Adrenal gland (tissue), 12 donors: ENCODE measurements around the gene LTC4S. TPM values are rescaled to one million over a fixed set of nuclear protein-coding genes. Genes with fewer than 3 reads are reported as not detected.

Source experiments
- DNase-seq, 7 donors: peaks; one replicate each; pipeline ENCODE4 v3.0.0-alpha.2; 2019 to 2020
- H3K27ac ChIP-seq, 5 donors: fragments of 200-600 bp; sonication (generic) in 4 of 5; 1 replicate in 3 of 5; 2 replicates in 2 of 5; pipeline versions ENCODE4 v1.5.1 to v1.8.0; 2016 to 2020; ENCODE audit warnings: mild to moderate bottlenecking in 1 of 5
- H3K27me3 ChIP-seq: fragments of 200-600 bp; 2 replicates; pipeline ENCODE4 v1.8.0; 2021
- H3K36me3 ChIP-seq, 2 donors: fragments of 200-600 bp; replicated peaks in 1 of 2; 1 replicate in 1 of 2; 2 replicates in 1 of 2; pipeline versions ENCODE4 v1.5.1 to v1.8.0; 2018 to 2022
- H3K4me1 ChIP-seq, 2 donors: fragments of 200-600 bp; replicated peaks in 1 of 2; 1 replicate in 1 of 2; 2 replicates in 1 of 2; pipeline versions ENCODE4 v1.5.1 to v1.8.0; 2018 to 2021
- H3K4me3 ChIP-seq, 4 donors: fragments of 200-600 bp; sonication (generic) in 3 of 4; one replicate each; pipeline ENCODE4 v1.5.1; 2016 to 2018
- H3K9me3 ChIP-seq, 3 donors: fragments of 200-600 bp; sonication (generic) in 1 of 3; replicated peaks in 1 of 3; 1 replicate in 2 of 3; 2 replicates in 1 of 3; pipeline versions ENCODE4 v1.5.1 to v1.8.0; 2016 to 2021
- POLR2A ChIP-seq, 2 donors: fragments of 450-650 bp; IDR thresholded peaks; one replicate each; pipeline ENCODE4 v1.6.1; 2017; ENCODE audit warnings: antibody characterized with exemption in 2 of 2, mild to moderate bottlenecking in 2 of 2, moderate library complexity in 1 of 2
- WGBS, 4 donors: extraction: QIAGEN DNeasy Blood & Tissue Kit in 2 of 4; methylation state at CpG; one replicate each; pipeline versions ENCODE4 v1.1.5 to v1.1.7; 2013 to 2017; 5-methylcytosine and 5-hydroxymethylcytosine counted together
- intact Hi-C, 2 donors: fragments of 100-400 bp; cut with DNase I; formaldehyde crosslinking; loops; one replicate each; pipeline versions ENCODE4 v1.14.1 to v1.15.0; 2022 to 2023
- polyA plus RNA-seq, 3 donors: library from polyadenylated mRNA; stranded (reverse); fragments of 200-250 nt in 2 of 3; fragments of 350-450 nt in 1 of 3; fragmentation: Illumina TruSeq in 1 of 3; extraction: RNeasy Lipid Tissue Mini Kit (QIAGEN cat#74804) in 1 of 3; gene quantifications; one replicate each; pipeline ENCODE4 v1.2.3, GENCODE V29; 2013 to 2014
- total RNA-seq, 9 donors: library from RNA; depleted of rRNA in 4 of 9; stranded (reverse); fragments of >200 nt in 4 of 9; fragments of 120-200 nt in 1 of 9; fragmentation: NEBNext Ultra II Directional in 1 of 9; extraction: Animal tissue kit (Norgen Biotek cat#: 25700) in 1 of 9; gene quantifications; one replicate each; pipeline versions ENCODE4 v1.1.0 to v1.2.4, GENCODE V29; 2013 to 2023
- TF ChIP-seq, protein P1 (sequence below), 6 experiments: fragments of 450-650 bp in 4 of 6; fragments of 200-600 bp in 2 of 6; sonication (generic) in 1 of 6; IDR thresholded peaks; 1 replicate in 5 of 6; 2 replicates in 1 of 6; pipeline versions ENCODE4 v1.5.1 to v1.8.0; 2016 to 2021; ENCODE audit warnings: antibody characterized with exemption in 6 of 6, mild to moderate bottlenecking in 2 of 6, moderate library complexity in 1 of 6
- donor health status: healthy with polysubstance abuse.
- donor health status: Bipolar disorder and iron deficiency.
- donor health status: DM: yes; HTN: yes; CAD: no.
- donor health status: DM: no; HTN: no; CAD: no.
- donor health status: DM: no; HTN: no; CAD: no.
- donor health status: DM: yes; HTN: yes; CAD: no.

Gene LTC4S
- total and polyA plus RNA-seq, 12 donors, result 4.8 to 205 (median 24.1) TPM; not detected in 1

DNA sequence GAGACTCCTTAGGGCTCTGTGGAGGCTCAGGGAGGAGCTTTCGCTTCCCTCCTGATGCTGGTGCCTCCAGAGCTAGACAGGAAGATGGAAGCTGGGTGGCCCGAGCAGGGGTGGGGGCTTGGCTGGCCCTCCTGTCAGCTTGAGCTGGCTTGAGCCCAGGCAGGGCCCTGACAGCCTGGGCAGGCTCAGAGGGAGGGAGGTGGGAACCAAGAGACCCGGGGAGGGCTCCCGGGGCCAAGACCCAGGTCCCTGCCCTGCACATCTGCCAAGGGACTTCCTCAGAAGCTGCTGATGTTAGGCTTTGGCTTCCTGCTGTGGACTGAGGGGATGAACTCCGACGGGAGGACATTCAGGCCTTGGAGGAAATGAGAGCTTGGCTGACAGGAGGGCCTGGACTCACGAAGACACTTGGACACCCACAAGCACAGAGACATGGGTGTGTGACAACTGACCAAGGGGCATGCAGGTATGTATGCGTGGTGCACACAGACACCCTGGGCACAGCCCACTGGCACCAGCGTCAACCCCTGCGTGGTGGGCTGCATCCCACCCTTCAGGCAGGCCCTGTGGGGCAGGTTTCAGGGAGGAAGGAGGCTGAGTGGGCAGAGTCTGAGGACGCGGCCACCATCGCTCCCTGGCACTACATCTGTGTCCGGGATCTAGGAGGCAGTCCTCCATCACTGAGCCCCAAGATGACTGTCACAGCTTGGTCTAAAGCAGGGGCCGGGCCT lies 1.7 kb upstream of the LTC4S start:
- Histone ChIP-seq H3K36me3 (no peaks in the 10 kb centered on the region), H3K4me3 (no peak overlapping the region), H3K4me1 (peaks cover 10 to 41% of the 10 kb centered on the region in 2 donors), H3K9me3 (no peaks in the 10 kb centered on the region), H3K27ac (peak overlapping the region in 4 of 5 donors; percentile 8 to 86 (median 58)), H3K27me3 (no peaks in the 10 kb centered on the region)
- peak; percentile 37 to 76 (median 52) for DNase-seq
- 48 to 78% (median 64%) methylated on average over 12 to 15 of the region's 15 CpGs for WGBS, 4 donors
- no peak for TF ChIP-seq POLR2A (IDR thresholded peaks at IDR 0.05)
- TF ChIP-seq, protein P1, sequence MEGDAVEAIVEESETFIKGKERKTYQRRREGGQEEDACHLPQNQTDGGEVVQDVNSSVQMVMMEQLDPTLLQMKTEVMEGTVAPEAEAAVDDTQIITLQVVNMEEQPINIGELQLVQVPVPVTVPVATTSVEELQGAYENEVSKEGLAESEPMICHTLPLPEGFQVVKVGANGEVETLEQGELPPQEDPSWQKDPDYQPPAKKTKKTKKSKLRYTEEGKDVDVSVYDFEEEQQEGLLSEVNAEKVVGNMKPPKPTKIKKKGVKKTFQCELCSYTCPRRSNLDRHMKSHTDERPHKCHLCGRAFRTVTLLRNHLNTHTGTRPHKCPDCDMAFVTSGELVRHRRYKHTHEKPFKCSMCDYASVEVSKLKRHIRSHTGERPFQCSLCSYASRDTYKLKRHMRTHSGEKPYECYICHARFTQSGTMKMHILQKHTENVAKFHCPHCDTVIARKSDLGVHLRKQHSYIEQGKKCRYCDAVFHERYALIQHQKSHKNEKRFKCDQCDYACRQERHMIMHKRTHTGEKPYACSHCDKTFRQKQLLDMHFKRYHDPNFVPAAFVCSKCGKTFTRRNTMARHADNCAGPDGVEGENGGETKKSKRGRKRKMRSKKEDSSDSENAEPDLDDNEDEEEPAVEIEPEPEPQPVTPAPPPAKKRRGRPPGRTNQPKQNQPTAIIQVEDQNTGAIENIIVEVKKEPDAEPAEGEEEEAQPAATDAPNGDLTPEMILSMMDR (IDR thresholded peaks at IDR 0.05), result no peak
- intact Hi-C loops, result no loop called here

DNA sequence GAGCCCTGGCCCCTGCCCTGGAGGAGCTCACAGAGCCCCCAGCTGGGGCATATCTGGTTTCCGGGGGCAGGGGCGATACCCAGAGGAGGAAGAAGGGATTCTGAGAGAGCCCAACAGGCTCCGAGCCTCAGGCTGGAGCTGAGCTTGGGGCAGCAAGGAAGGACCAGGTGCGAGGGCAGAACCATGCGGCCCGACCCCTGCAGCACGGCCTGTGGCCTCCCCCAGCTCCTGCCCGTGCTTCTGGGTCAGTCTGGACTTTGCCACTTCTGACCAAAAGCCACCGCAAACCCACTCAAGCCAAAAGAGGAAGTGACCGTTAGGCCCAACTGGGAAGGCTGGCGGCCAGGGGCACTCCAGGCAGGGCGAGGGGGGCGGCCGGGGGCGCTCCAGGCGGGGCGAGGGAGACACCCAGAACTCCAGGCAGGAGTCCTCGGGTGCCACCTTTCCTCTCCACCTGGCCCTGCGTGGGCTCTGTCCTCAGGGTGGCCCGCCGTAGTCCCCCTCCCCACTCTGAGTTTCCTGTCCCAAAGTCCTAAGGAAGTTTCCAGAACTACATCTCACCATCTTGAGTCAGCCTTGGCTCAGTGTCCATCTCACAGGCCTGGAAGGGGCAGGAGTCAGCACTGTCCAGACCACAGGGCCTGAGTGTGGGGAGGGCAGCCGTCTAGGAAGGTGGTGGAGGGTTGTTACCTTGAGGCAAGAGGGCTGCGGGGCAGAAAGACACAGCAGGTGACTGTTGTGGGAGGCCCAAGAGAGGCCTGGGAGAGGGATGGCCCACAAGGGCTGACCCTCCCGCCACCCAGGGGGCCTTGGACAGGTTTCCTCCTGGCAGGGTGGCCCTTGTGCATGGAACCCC lies 946 bp upstream of the LTC4S start:
- H3K4me3 ChIP-seq, result no peak overlapping the region
- H3K9me3 ChIP-seq, result no peaks in the 10 kb centered on the region
- H3K36me3 ChIP-seq, result peaks cover 0 to 7% of the 10 kb centered on the region in 2 donors
- H3K27me3 ChIP-seq, result no peaks in the 10 kb centered on the region
- H3K27ac ChIP-seq, result peak overlapping the region in 4 of 5 donors; percentile 35 to 86 (median 58)
- peaks cover 10 to 42% of the 10 kb centered on the region in 2 donors for H3K4me1 ChIP-seq
- intact Hi-C loops, result no loop called here
- no peak for TF ChIP-seq POLR2A (IDR thresholded peaks at IDR 0.05)
- TF ChIP-seq, protein P1 (IDR thresholded peaks at IDR 0.05), result no peak
- WGBS, 4 donors, result 67 to 79% (median 78%) methylated on average over 10 to 24 of the region's 24 CpGs
- peak in 6 of 7 donors; percentile 24 to 47 (median 39) for DNase-seq

DNA sequence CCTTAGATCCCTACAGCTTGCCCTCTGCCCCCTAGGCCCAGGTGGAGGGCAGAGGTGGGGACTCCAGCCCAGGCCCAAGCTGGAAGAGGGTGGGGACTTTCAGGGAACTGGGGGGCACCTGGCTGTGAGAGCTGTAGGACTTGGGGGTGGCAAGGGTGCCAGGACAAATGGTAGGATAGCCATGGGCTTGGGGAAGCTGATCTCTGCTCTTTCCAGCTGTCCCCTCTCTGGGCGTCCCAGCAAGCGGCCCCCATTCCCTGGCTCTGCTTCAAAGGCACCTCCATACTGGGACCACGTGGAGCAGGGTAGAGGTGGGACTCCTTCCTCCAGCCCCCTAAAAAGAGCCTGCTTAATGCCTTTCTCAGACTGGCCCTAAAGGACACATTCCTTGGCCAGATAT lies 385 bp downstream of the LTC4S start:
- DNase-seq, result peak in 1 of 7 donors; percentile 21

More for the DNA sequence above, 385 bp downstream of the LTC4S start:
- Histone ChIP-seq H3K9me3 (no peaks in the 10 kb centered on the region), H3K4me1 (peaks cover 10 to 42% of the 10 kb centered on the region in 2 donors), H3K27me3 (no peaks in the 10 kb centered on the region), H3K27ac (peak overlapping the region in 2 of 5 donors; percentile 78 to 86), H3K36me3 (peaks cover 0 to 21% of the 10 kb centered on the region in 2 donors), H3K4me3 (peak overlapping the region in 1 of 4 donors; percentile 64)
- 68 to 72% (median 68%) methylated on average over 3 of the region's 3 CpGs; no CpG with 5 or more reads in 1 of the 4 donors for WGBS, 4 donors
- TF ChIP-seq POLR2A (IDR thresholded peaks at IDR 0.05), result no peak
- TF ChIP-seq, protein P1 (IDR thresholded peaks at IDR 0.05), result no peak
- intact Hi-C loops, result no loop called here
